HG03064 (cell line): ENCODE results near the gene ITGA5.
"Not testable (repeated sequence)": the region's sequence is repeated elsewhere in the genome, so short reads cannot be mapped to it uniquely, and the experiment has no call there.

Source experiments
- ATAC-seq: cut with Tn5 transposase; IDR thresholded peaks from one replicate; pipeline ENCODE4 v1.9.1; 2021; ENCODE audit warnings: low read depth; ENCODE audit not compliant: unreplicated experiment

ITGA5 gene

GRCh38 chr12:54357506-54358190 lies 61.4 kb downstream of the ITGA5 start:
- no peak for ATAC-seq

- no peak for ATAC-seq
These were observed 62.1 kb downstream of the ITGA5 start for GRCh38 chr12:54356951-54357356.

- ATAC-seq: no peak
These were observed 62.8 kb downstream of the ITGA5 start for GRCh38 chr12:54356228-54356627.

GRCh38 chr12:54355104-54355815 lies 63.8 kb downstream of the ITGA5 start:
- no peak for ATAC-seq

- not testable (repeated sequence) for ATAC-seq
These were observed 64.8 kb downstream of the ITGA5 start for GRCh38 chr12:54354271-54354670.

GRCh38 chr12:54352891-54353874 lies 65.9 kb downstream of the ITGA5 start:
- no peak for ATAC-seq

- ATAC-seq: no peak
These were observed 67.0 kb downstream of the ITGA5 start for GRCh38 chr12:54352022-54352531.

- no peak for ATAC-seq
These were observed 67.7 kb downstream of the ITGA5 start for GRCh38 chr12:54351341-54351740.

GRCh38 chr12:54350743-54351142 lies 68.3 kb downstream of the ITGA5 start:
- no peak for ATAC-seq

GRCh38 chr12:54349679-54350078 lies 69.4 kb downstream of the ITGA5 start:
- no peak for ATAC-seq

GRCh38 chr12:54349036-54349435 lies 70.0 kb downstream of the ITGA5 start:
- no peak for ATAC-seq
